Osteoblast (primary cell): Measurements from ENCODE around the gene ACACB. TPM values are rescaled to one million over a fixed set of nuclear protein-coding genes. Genes with fewer than 3 reads are reported as not detected.

Source experiments
- DNase-seq: peaks from one replicate; pipeline ENCODE4 v3.0.0; 2011; ENCODE audit warnings: low spot score, mixed read lengths; ENCODE audit not compliant: insufficient read length; ENCODE audit errors: missing footprints
- H2AFZ ChIP-seq: 2 replicates; pipeline ENCODE4 v1.6.0; 2011; ENCODE audit warnings: mild to moderate bottlenecking, low read length
- H3K27ac ChIP-seq: 2 replicates; pipeline ENCODE4 v1.5.1; 2011; ENCODE audit warnings: mild to moderate bottlenecking, low read depth, low read length, moderate library complexity
- H3K27me3 ChIP-seq: 2 replicates; pipeline ENCODE4 v1.6.0; 2012; ENCODE audit warnings: mild to moderate bottlenecking, control low read depth, inconsistent platforms, low read length, moderate library complexity; ENCODE audit not compliant: insufficient read depth
- H3K36me3 ChIP-seq: 2 replicates; pipeline ENCODE4 v1.5.1; 2011; ENCODE audit warnings: mild to moderate bottlenecking, low read length, control low read depth, moderate library complexity; ENCODE audit not compliant: insufficient read depth
- H3K4me1 ChIP-seq: 2 replicates; pipeline ENCODE4 v1.5.1; 2011; ENCODE audit warnings: mild to moderate bottlenecking, low read length, control low read depth, moderate library complexity; ENCODE audit not compliant: insufficient read depth
- H3K4me2 ChIP-seq: 2 replicates; pipeline ENCODE4 v1.6.0; 2011; ENCODE audit warnings: mild to moderate bottlenecking, low read length; ENCODE audit not compliant: insufficient read depth
- H3K4me3 ChIP-seq: fragments of 200-600 bp; sonication (generic); 3 replicates; pipeline ENCODE4 v1.5.1; 2012; ENCODE audit warnings: mild to moderate bottlenecking, low read length, inconsistent platforms; ENCODE audit not compliant: insufficient read depth
- H3K79me2 ChIP-seq: 2 replicates; pipeline ENCODE4 v1.6.0; 2012; ENCODE audit warnings: mild to moderate bottlenecking, low read length, control low read depth, inconsistent platforms; ENCODE audit not compliant: insufficient read depth
- H3K9me3 ChIP-seq: 2 replicates; pipeline ENCODE4 v1.5.1; 2011; ENCODE audit warnings: low read depth, low read length, control low read depth
- H4K20me1 ChIP-seq: 2 replicates; pipeline ENCODE4 v1.6.0; 2012; ENCODE audit warnings: mild to moderate bottlenecking, low read length, control low read depth; ENCODE audit not compliant: insufficient read depth
- total RNA-seq: library from RNA; depleted of rRNA; stranded (reverse); fragments of >200 nt; gene quantifications from 2 replicates; pipeline ENCODE4 v1.2.3, GENCODE V29; 2012
- TF ChIP-seq, protein P1 (sequence below): IDR thresholded peaks from 2 replicates; pipeline ENCODE4 v1.5.1; 2011; ENCODE audit warnings: mild to moderate bottlenecking, low read depth, low read length, moderate library complexity; ENCODE audit errors: extremely low read depth

The ACACB gene
- total RNA-seq, 1 donor, result 13.8 TPM

DNA sequence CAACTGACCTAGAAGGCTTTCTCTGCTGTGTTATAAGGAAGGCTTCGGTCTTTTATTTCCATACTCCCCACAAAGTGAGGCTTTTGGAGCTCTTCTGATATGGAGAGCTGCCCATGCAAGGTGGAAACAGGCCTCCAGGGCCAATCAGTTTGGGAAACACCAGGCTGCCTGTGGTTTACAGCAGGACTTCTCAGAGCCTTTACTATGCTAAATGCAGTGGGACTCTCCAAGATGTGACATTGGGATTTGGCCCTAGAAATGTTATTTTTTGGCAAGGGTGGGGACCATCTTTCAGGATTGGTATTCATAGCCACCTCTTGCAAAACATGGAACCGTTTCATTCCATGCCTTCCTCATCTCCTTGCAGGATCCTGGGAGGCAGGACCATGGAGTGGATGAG, 3.7 kb downstream of the ACACB start:
- H3K27ac ChIP-seq, result no peak overlapping the region
- H3K79me2 ChIP-seq, result no peaks in the 10 kb centered on the region
- no peaks in the 10 kb centered on the region for H3K9me3 ChIP-seq
- H4K20me1 ChIP-seq, result no peaks in the 10 kb centered on the region
- no peak overlapping the region for H3K4me3 ChIP-seq
- no peak for DNase-seq
- H2AFZ ChIP-seq, result no peak overlapping the region
- H3K4me1 ChIP-seq, result no peaks in the 10 kb centered on the region
- H3K36me3 ChIP-seq, result no peaks in the 10 kb centered on the region
- TF ChIP-seq, protein P1, sequence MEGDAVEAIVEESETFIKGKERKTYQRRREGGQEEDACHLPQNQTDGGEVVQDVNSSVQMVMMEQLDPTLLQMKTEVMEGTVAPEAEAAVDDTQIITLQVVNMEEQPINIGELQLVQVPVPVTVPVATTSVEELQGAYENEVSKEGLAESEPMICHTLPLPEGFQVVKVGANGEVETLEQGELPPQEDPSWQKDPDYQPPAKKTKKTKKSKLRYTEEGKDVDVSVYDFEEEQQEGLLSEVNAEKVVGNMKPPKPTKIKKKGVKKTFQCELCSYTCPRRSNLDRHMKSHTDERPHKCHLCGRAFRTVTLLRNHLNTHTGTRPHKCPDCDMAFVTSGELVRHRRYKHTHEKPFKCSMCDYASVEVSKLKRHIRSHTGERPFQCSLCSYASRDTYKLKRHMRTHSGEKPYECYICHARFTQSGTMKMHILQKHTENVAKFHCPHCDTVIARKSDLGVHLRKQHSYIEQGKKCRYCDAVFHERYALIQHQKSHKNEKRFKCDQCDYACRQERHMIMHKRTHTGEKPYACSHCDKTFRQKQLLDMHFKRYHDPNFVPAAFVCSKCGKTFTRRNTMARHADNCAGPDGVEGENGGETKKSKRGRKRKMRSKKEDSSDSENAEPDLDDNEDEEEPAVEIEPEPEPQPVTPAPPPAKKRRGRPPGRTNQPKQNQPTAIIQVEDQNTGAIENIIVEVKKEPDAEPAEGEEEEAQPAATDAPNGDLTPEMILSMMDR, result no peak
- no peak overlapping the region for H3K4me2 ChIP-seq
- H3K27me3 ChIP-seq, result no peaks in the 10 kb centered on the region

DNA sequence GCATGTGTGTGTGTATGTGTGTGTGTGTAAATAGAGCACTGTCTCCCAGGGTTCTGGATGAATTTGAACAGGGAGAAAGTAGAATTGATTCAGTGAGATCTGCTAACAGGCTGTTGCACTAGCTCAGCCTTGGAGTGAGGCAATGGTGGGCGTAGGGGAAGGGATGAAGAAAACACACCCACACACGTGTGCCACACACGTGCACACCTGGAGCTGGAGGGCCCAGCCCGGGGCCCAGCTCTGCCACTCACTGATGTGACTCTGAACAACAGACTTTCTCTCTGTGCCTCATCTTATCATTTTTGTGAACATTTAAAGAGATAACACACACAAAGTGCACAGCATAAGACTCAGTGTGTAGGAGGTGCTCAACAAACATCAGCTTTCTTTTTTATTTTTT, 4.2 kb downstream of the ACACB start:
- H3K9me3 ChIP-seq, result no peaks in the 10 kb centered on the region
- H3K79me2 ChIP-seq, result no peaks in the 10 kb centered on the region
- H3K4me2 ChIP-seq, result no peak overlapping the region
- no peak overlapping the region for H3K4me3 ChIP-seq
- H2AFZ ChIP-seq, result no peak overlapping the region
- TF ChIP-seq, protein P1, result no peak
- H3K27me3 ChIP-seq, result no peaks in the 10 kb centered on the region
- no peaks in the 10 kb centered on the region for H4K20me1 ChIP-seq
- no peaks in the 10 kb centered on the region for H3K36me3 ChIP-seq
- H3K4me1 ChIP-seq, result no peaks in the 10 kb centered on the region
- no peak overlapping the region for H3K27ac ChIP-seq
- DNase-seq, result no peak

DNA sequence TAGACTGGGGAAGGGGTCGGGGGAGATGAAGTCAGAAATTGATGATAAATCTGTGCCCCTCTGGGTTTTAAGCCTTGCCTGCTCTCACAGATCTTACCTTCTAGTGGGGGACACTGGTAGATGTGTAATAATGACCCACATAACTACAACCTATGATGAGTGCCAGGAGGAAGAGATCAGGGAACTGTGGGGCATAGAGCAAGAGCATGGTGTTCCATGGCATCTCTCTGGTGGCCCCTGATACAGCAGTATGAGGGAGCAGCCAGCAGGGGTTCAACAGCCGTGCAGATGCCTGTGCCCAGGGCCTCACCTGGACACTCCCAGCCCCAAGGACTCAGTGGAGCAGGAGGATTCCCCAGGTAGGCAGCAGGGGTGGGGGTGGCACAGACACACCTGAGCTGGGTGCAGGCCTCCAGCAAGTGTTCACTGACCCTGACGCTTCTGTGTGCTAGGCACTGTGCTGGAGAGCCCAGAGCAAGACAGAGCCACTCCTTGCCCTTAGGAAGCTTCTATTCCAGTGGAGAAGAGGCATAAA, 5.0 kb downstream of the ACACB start:
- no peak overlapping the region for H2AFZ ChIP-seq
- no peaks in the 10 kb centered on the region for H3K27me3 ChIP-seq
- TF ChIP-seq, protein P1, result no peak
- H3K4me2 ChIP-seq, result no peak overlapping the region
- no peak overlapping the region for H3K4me3 ChIP-seq
- H4K20me1 ChIP-seq, result no peaks in the 10 kb centered on the region
- no peaks in the 10 kb centered on the region for H3K79me2 ChIP-seq
- H3K36me3 ChIP-seq, result no peaks in the 10 kb centered on the region
- H3K4me1 ChIP-seq, result no peaks in the 10 kb centered on the region
- no peak overlapping the region for H3K27ac ChIP-seq
- H3K9me3 ChIP-seq, result no peaks in the 10 kb centered on the region
- DNase-seq, result no peak

DNA sequence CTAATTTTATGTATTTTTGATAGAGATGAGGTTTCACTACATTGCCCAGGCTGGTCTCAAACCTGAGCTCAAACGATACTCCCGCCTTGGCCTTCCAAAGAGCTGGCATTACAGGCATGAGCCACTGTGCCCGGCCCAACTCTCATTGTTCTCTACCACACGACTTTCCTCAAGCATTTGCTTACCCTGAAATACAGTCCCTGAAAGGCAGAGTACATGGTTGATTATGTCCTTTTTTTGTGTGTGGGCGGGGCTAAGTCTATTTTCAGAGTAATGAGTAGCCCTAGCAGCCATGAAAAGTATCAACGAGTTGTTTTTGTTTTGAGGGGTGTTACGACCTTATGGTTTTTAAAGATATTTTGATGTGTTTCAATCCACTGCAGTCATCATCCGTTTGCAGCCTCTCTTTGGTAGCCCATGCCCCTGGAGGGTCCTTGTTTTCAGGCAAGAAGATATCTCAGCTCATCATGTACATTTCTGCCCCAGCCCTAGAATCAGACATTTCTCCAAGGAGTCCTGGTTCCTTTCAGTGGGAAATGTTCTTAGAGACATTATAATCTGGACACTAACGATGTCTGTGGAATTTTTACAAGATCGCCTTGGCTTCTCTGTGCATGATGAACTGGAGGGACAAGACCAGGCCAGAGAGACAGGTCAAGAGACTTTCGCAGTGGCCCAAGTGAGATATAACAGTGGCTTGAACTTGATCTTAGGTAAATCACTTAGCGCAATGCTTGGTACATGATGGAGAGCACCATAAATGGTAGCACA, 8.7 kb downstream of the ACACB start:
- H3K36me3 ChIP-seq, result no peaks in the 10 kb centered on the region
- no peaks in the 10 kb centered on the region for H4K20me1 ChIP-seq
- H3K79me2 ChIP-seq, result no peaks in the 10 kb centered on the region
- TF ChIP-seq, protein P1, result no peak
- no peak overlapping the region for H2AFZ ChIP-seq
- H3K9me3 ChIP-seq, result no peaks in the 10 kb centered on the region
- H3K4me2 ChIP-seq, result no peak overlapping the region
- H3K27ac ChIP-seq, result no peak overlapping the region
- no peaks in the 10 kb centered on the region for H3K27me3 ChIP-seq
- DNase-seq, result no peak
- H3K4me3 ChIP-seq, result no peak overlapping the region
- no peaks in the 10 kb centered on the region for H3K4me1 ChIP-seq
